ENCODE measurements around the gene ANOS1.
"Not testable (repeated sequence)": the region's sequence is repeated elsewhere in the genome, so short reads cannot be mapped to it uniquely, and the experiment has no call there.

Gene ANOS1

DNA sequence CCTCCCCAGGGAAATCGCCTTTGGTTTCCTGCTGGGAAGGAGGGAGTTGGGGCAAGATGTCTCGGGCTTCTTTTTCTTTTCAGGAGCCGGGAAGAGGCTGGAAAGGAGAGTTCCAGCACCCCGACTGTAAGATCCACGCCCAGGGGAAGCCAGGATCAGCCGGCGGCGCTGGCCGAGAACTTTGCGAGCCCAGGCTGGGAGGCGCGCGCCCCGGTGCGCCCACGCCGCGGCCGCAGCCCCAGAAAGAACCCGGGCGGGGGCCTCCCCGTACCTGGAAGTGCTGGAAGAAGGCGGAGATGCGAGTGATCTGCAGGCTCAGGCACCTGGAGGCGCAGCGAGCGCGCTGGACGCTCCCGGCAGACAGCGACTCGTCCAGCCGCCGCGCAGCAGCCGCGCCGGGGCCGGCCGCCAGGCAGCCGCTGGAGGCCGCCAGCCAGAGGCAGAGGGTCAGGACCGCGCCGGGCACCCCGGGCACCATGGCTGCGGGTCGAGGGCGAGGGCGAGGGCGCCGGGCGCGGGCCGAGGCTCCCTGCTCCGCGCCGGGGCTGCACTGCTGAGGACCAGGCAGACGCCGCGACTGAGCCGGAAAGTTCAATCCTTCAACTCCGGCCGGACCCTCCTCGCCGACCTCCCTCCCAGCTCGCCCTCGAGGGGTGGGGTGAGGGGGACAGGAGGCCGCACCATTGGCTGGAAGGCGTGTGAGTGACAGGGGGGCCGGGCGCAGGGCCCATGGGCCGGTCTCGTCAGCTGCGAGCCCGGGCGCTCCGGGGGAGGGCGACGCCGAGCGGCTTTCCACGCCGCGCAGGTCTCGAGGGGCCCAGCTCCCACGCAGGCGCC lies at the start of gene ANOS1:
Gene ANOS1 (minus strand): TSS at position 579 of the 837 bp plus-strand sequence. CDS start 101 bp downstream, at position 478.
- no peak for TF ChIP-seq MAX (IDR thresholded peaks at IDR 0.05; ENCODE audit: low read depth, low read length)
- no peak for TF ChIP-seq POLR2A (IDR thresholded peaks at IDR 0.05; ENCODE audit: extremely low read depth, insufficient read length)
- no peak for TF ChIP-seq CTCF (IDR thresholded peaks at IDR 0.05; ENCODE audit: low read depth, low read length)
- no peak for TF ChIP-seq MYC (IDR thresholded peaks at IDR 0.05; ENCODE audit: low read depth, low read length)
- no peak within 1 kb of the TSS for H3K4me3 ChIP-seq (ENCODE audit: low read depth, low read length)
- no peak for DNase-seq (ENCODE audit: low read depth)

DNA sequence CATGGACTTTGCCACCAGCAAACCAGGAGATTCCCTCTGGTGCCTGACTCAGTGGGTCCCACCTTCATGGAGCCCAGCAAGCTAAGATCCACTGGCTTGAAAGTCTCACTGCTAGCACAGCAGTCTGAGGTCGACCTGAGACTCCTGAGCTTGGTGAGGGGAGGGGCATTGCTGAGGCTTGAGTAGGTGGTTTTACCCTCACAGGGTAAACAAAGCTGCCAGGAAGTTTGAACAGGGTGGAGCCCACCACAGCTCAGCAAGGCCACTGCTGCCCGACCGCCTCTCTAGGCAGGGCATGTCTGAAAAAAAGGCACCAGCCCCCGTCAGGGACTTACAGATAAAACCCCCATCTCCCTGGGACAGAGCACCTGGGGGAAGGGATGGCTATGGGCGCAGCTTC lies 41.2 kb upstream of the ANOS1 start:
- H3K4me3 ChIP-seq (ENCODE audit: low read depth, low read length), result no peak overlapping the region
- TF ChIP-seq MAX (IDR thresholded peaks at IDR 0.05; ENCODE audit: low read depth, low read length) (no peak), CTCF (IDR thresholded peaks at IDR 0.05; ENCODE audit: low read depth, low read length) (no peak), POLR2A (IDR thresholded peaks at IDR 0.05; ENCODE audit: extremely low read depth, insufficient read length) (no peak), MYC (IDR thresholded peaks at IDR 0.05; ENCODE audit: low read depth, low read length) (no peak)
- DNase-seq (ENCODE audit: low read depth), result no peak

GRCh38 chrX:8760021-8760420 lies 28.1 kb upstream of the ANOS1 start:
- H3K4me3 ChIP-seq (ENCODE audit: low read depth, low read length), result no peak overlapping the region
- TF ChIP-seq POLR2A (IDR thresholded peaks at IDR 0.05; ENCODE audit: extremely low read depth, insufficient read length), result no peak
- no peak for TF ChIP-seq MAX (IDR thresholded peaks at IDR 0.05; ENCODE audit: low read depth, low read length)
- no peak for TF ChIP-seq CTCF (IDR thresholded peaks at IDR 0.05; ENCODE audit: low read depth, low read length)
- no peak for TF ChIP-seq MYC (IDR thresholded peaks at IDR 0.05; ENCODE audit: low read depth, low read length)
- no peak for DNase-seq (ENCODE audit: low read depth)

- DNase-seq (ENCODE audit: low read depth); H3K4me3 ChIP-seq (ENCODE audit: low read depth, low read length): not testable (repeated sequence)
Observed at GRCh38 chrX:8758706-8759105, 26.8 kb upstream of the ANOS1 start.

- H3K4me3 ChIP-seq (ENCODE audit: low read depth, low read length); DNase-seq (ENCODE audit: low read depth): not testable (repeated sequence)
Observed at GRCh38 chrX:8757609-8758389, 25.9 kb upstream of the ANOS1 start.

DNA sequence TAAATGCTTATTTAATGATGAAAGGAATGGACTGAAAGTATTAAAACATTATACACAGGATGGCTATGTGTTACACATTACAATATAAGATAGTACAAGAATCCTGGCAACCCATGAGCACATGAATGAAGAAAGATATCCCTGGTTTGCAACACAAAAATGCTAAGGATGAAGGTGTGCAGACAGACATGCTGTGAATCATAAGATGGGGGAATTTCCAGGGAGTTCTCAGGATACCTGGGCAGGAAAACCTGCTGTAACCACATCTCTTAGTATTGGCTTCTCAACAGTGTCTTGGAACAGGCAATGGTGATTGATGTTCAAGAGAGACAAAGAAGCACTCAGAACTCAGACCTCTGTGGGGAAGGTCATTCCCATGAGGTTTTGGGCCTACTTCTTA lies 23.9 kb upstream of the ANOS1 start:
- DNase-seq (ENCODE audit: low read depth), result no peak
- H3K4me3 ChIP-seq (ENCODE audit: low read depth, low read length), result no peak overlapping the region
- TF ChIP-seq MYC (IDR thresholded peaks at IDR 0.05; ENCODE audit: low read depth, low read length) (no peak), CTCF (IDR thresholded peaks at IDR 0.05; ENCODE audit: low read depth, low read length) (no peak), POLR2A (IDR thresholded peaks at IDR 0.05; ENCODE audit: extremely low read depth, insufficient read length) (no peak)

- no peak overlapping the region for H3K4me3 ChIP-seq (ENCODE audit: low read depth, low read length)
- DNase-seq (ENCODE audit: low read depth), result peak; percentile 38
- TF ChIP-seq POLR2A (IDR thresholded peaks at IDR 0.05; ENCODE audit: extremely low read depth, insufficient read length) (no peak), CTCF (IDR thresholded peaks at IDR 0.05; ENCODE audit: low read depth, low read length) (peak; percentile 22), MAX (IDR thresholded peaks at IDR 0.05; ENCODE audit: low read depth, low read length) (no peak)
Observed at GRCh38 chrX:8755116-8755515, 23.2 kb upstream of the ANOS1 start.

All from NB4 (cell line).